K562 (cell line): ENCODE measurements around the gene ATP5F1C. TPM values are rescaled to one million over a fixed set of nuclear protein-coding genes. Genes with fewer than 3 reads are reported as not detected.

Source experiments
- ATAC-seq: fragments of 200-7000 bp; cut with Tn5 transposase; 3 replicates; pipeline ENCODE4 v1.9.1; 2020; ENCODE audit warnings: moderate library complexity
- BruUV-seq: library from RNA; stranded (reverse); fragments of 400-500 nt; replicated peaks from 2 replicates; lab custom pipeline; 2021; lab: Mats Ljungman, UMichigan
- CTCF ChIA-PET: fragments of 300-600 bp; formaldehyde crosslinking; extraction: SDS; loops from one replicate; lab custom pipeline; 2021; ENCODE audit warnings: low intra/inter-chr PET ratio; lab: Yijun Ruan, JAX
- POLR2A ChIA-PET: fragments of 300-600, 350-650 bp; sonication (Branson Sonifier 250); formaldehyde crosslinking; extraction: SDS; loops from one replicate; lab custom pipeline; 2021; ENCODE audit warnings: antibody characterized with exemption, inconsistent platforms; lab: Yijun Ruan, JAX
- DNase-seq, 4 experiments: peaks; one replicate each; pipeline versions ENCODE4 v3.0.0 to v3.0.0-alpha.2; 2011 to 2018; ENCODE audit warnings: low spot score in 3 of 4, mixed read lengths in 3 of 4; ENCODE audit errors: extremely low read depth in 1 of 4
- FAIRE-seq: peaks from 2 replicates; lab custom pipeline; 2011; peaks lifted over from hg19 to GRCh38; lab: Jason Lieb, UNC
- H2AFZ ChIP-seq: 2 replicates; pipeline ENCODE4 v1.6.0; 2011; ENCODE audit warnings: low read depth, low read length, control low read depth, inconsistent platforms
- H3K27ac ChIP-seq: fragments of 200-600 bp; 3 replicates; pipeline ENCODE4 v1.8.0; 2011; ENCODE audit warnings: low read depth, mild to moderate bottlenecking, control low read depth, inconsistent platforms, low read length, moderate library complexity, mixed read lengths; ENCODE audit errors: extremely low read depth
- H3K27me3 ChIP-seq, 2 experiments: fragments of 300-600 bp in 1 of 2; 2 replicates in 1 of 2; 3 replicates in 1 of 2; pipeline versions ENCODE4 v1.6.0 to v1.8.0; 2011; ENCODE audit warnings: inconsistent platforms in 2 of 2, low read length in 2 of 2, mild to moderate bottlenecking in 1 of 2, mixed read lengths in 1 of 2, moderate library complexity in 1 of 2; ENCODE audit not compliant: control insufficient read depth in 2 of 2, insufficient read depth in 2 of 2
- H3K36me3 ChIP-seq: fragments of 300-600 bp; 3 replicates; pipeline ENCODE4 v1.8.0; 2011; ENCODE audit warnings: mild to moderate bottlenecking, low read length, inconsistent platforms; ENCODE audit not compliant: control insufficient read depth, insufficient read depth
- H3K4me1 ChIP-seq, 2 experiments: fragments of 200-600 bp in 1 of 2; replicated peaks in 1 of 2; 2 replicates in 1 of 2; 3 replicates in 1 of 2; pipeline versions ENCODE4 v1.5.1 to v1.8.0; 2011; ENCODE audit warnings: inconsistent platforms in 2 of 2, low read length in 2 of 2, mild to moderate bottlenecking in 1 of 2, mixed read lengths in 1 of 2, moderate library complexity in 1 of 2; ENCODE audit not compliant: control insufficient read depth in 2 of 2, insufficient read depth in 2 of 2
- H3K4me2 ChIP-seq: 2 replicates; pipeline ENCODE4 v1.6.1; 2011; ENCODE audit warnings: low read length, control low read depth, inconsistent platforms, mixed read lengths; ENCODE audit not compliant: insufficient read depth
- H3K4me3 ChIP-seq: fragments of 200-600 bp; sonication (generic), shearing (Covaris generic); 2 replicates; pipeline ENCODE4 v1.5.1; 2016; ENCODE audit warnings: control low read depth, inconsistent platforms
- H3K79me2 ChIP-seq: fragments of 200-600 bp; 3 replicates; pipeline ENCODE4 v1.8.0; 2011; ENCODE audit warnings: low read length, inconsistent platforms; ENCODE audit not compliant: control insufficient read depth, insufficient read depth
- H3K9ac ChIP-seq, 2 experiments: 2 replicates each; pipeline versions ENCODE4 v1.6.0 to v1.6.1; 2011; ENCODE audit warnings: low read depth in 2 of 2, low read length in 2 of 2, control low read depth in 1 of 2, inconsistent platforms in 1 of 2, mild to moderate bottlenecking in 1 of 2, mixed read lengths in 1 of 2; ENCODE audit not compliant: insufficient read depth in 1 of 2
- H3K9me1 ChIP-seq: one replicate; pipeline ENCODE4 v1.6.0; 2011; ENCODE audit warnings: inconsistent platforms, mild to moderate bottlenecking, low read length, moderate library complexity; ENCODE audit not compliant: control insufficient read depth, insufficient read depth
- H3K9me3 ChIP-seq: replicated peaks from 2 replicates; pipeline ENCODE4 v1.5.1; 2011; ENCODE audit warnings: low read depth, low read length, inconsistent platforms; ENCODE audit not compliant: control insufficient read depth, insufficient read depth
- H4K20me1 ChIP-seq: replicated peaks from 2 replicates; pipeline ENCODE4 v1.6.1; 2011; ENCODE audit warnings: low read length, inconsistent platforms, mixed read lengths; ENCODE audit not compliant: control insufficient read depth, insufficient read depth
- TSHZ1 ChIP-seq: fragments of 250-450 bp; sonication (Bioruptor Pico); IDR thresholded peaks from 2 replicates; pipeline ENCODE4 v1.4.0; 2020; ENCODE audit warnings: mild to moderate bottlenecking, moderate library complexity
- ZNF121 ChIP-seq: sonication (generic); formaldehyde crosslinking; conservative IDR thresholded peaks from 2 replicates; pipeline ENCODE4 v1.8.0; 2022; ENCODE audit warnings: missing genetic modification reagents
- ZNF655 ChIP-seq: fragments of 250-450 bp; sonication (Bioruptor Pico); IDR thresholded peaks from 2 replicates; pipeline ENCODE4 v1.5.0; 2021
- WGBS: fragments of 100-300 bp; shearing (Covaris generic); methylation state at CpG from one replicate; pipeline ENCODE4 v1.1.6; 2016; ENCODE audit warnings: low coverage, mixed read lengths; ENCODE audit not compliant: insufficient coverage; ENCODE audit errors: missing lambda C conversion rate; 5-methylcytosine and 5-hydroxymethylcytosine counted together
- in situ Hi-C: fragments of 300-500 bp; cut with MboI; formaldehyde crosslinking; loops from 4 replicates; pipeline ENCODE4 v1.15.0; 2018; ENCODE audit warnings: inconsistent platforms, mixed read lengths
- intact Hi-C: fragments of 100-400 bp; cut with micrococcal nuclease; formaldehyde crosslinking; loops from 2 replicates; pipeline ENCODE4 v1.14.2; 2022
- polyA plus RNA-seq, 8 experiments: library from polyadenylated mRNA; depleted of rRNA in 4 of 8; stranded (reverse) in 5 of 8; unstranded in 3 of 8; fragments of >200 nt; fragmentation: Nextera tagmentation in 2 of 8; fragmentation: Illumina TruSeq in 1 of 8; extraction: Ambion mirVana in 2 of 8; extraction: Trizol in 1 of 8; gene quantifications; 2 replicates each; pipeline versions ENCODE4 v1.2.1 to v1.2.3, GENCODE V29; 2011 to 2014; ENCODE audit warnings: inconsistent platforms in 1 of 8, missing spikeins in 1 of 8
- total RNA-seq, 7 experiments: library from RNA; depleted of rRNA in 6 of 7; stranded (reverse); fragments of >200 nt in 6 of 7; fragmentation: Illumina TruSeq in 2 of 7; extraction: Trizol in 2 of 7; gene quantifications; 2 replicates each; pipeline versions ENCODE4 v1.2.1 to v1.2.3, GENCODE V29; 2011 to 2021; ENCODE audit warnings: low replicate concordance in 1 of 7

Gene ATP5F1C
- total and polyA plus RNA-seq, 9 of the 15 experiments (the other 6 are each of a cell fraction or from before 2014, with no cell fraction given) = 389 to 1,475 (median 559) TPM

GRCh38 chr10:7768417-7768816 lies 19.6 kb upstream of the ATP5F1C start (continued):
- no peak for TF ChIP-seq TSHZ1
- TF ChIP-seq, all 486 proteins: peak for 0

- Histone ChIP-seq H3K4me3 (no peak overlapping the region), H2AFZ (no peak overlapping the region), H3K27me3 (no peaks in the 10 kb centered on the region), H3K9me1 (no peaks in the 10 kb centered on the region), H3K9ac (no peak overlapping the region), H3K79me2 (no peaks in the 10 kb centered on the region), H3K27ac (no peak overlapping the region), H3K9me3 (no peaks in the 10 kb centered on the region), H3K4me1 (no peaks in the 10 kb centered on the region), H4K20me1 (no peaks in the 10 kb centered on the region), H3K36me3 (peaks cover 61% of the 10 kb centered on the region), H3K4me2 (no peak overlapping the region)
- no peak for ATAC-seq
- BruUV-seq = no TSS peak
- DNase-seq = no peak
- no peak for FAIRE-seq
- peak; percentile 43; the same call in 1 of the 2 replicates for TF ChIP-seq ZNF121 (CRISPR knock-in tag)
- no peak for TF ChIP-seq ZNF655 (CRISPR knock-in tag)
- in situ Hi-C loops (no loop called here), intact Hi-C loops (no loop called here)
- ChIA-PET CTCF (no interaction called here), POLR2A (no interaction called here)
- 93% methylated on average over 10 of the region's 10 CpGs for WGBS
Observed at GRCh38 chr10:7773845-7774801, 13.9 kb upstream of the ATP5F1C start.
